H1 (cell line): Measurements from ENCODE around the gene TMUB1. TPM values are rescaled to one million over a fixed set of nuclear protein-coding genes. Genes with fewer than 3 reads are reported as not detected.

Experiments used
- CTCF ChIA-PET: fragments of 300-600 bp; sonication (Branson Sonifier 250); formaldehyde crosslinking; loops from one replicate; lab custom pipeline; 2021; ENCODE audit not compliant: partially characterized antibody; lab: Charles Lee
- POLR2A ChIA-PET: fragments of 300-600 bp; sonication (Branson Sonifier 250); formaldehyde crosslinking; loops from one replicate; lab custom pipeline; 2021; ENCODE audit warnings: inconsistent platforms; ENCODE audit not compliant: partially characterized antibody; lab: Charles Lee
- DNase-seq, 2 experiments: peaks; one replicate each; pipeline versions ENCODE4 v3.0.0 to v3.0.0-alpha.2; 2010 to 2022; ENCODE audit warnings: low spot score in 2 of 2, low read depth in 1 of 2, mixed read lengths in 1 of 2
- FAIRE-seq: peaks from 2 replicates; lab custom pipeline; 2011; peaks lifted over from hg19 to GRCh38; lab: Jason Lieb, UNC
- H2AFZ ChIP-seq: 2 replicates; pipeline ENCODE4 v1.8.1; 2012; ENCODE audit warnings: low read length, inconsistent platforms
- H2AK5ac ChIP-seq: 2 replicates; pipeline ENCODE4 v1.6.1; 2013; ENCODE audit warnings: low read depth, low read length
- H2BK120ac ChIP-seq: replicated peaks from 2 replicates; pipeline ENCODE3; 2013; ENCODE audit warnings: low read depth, low read length, inconsistent platforms
- H2BK12ac ChIP-seq: 2 replicates; pipeline ENCODE4 v1.6.1; 2013; ENCODE audit warnings: low read depth, low read length
- H2BK15ac ChIP-seq: 2 replicates; pipeline ENCODE4 v1.6.1; 2013; ENCODE audit warnings: low read length
- H2BK20ac ChIP-seq: 2 replicates; pipeline ENCODE4 v1.6.1; 2013; ENCODE audit warnings: low read length
- H2BK5ac ChIP-seq: 2 replicates; pipeline ENCODE4 v1.6.1; 2013; ENCODE audit warnings: low read depth, low read length
- H3K14ac ChIP-seq: 2 replicates; pipeline ENCODE4 v1.6.1; 2013; ENCODE audit warnings: inconsistent platforms; ENCODE audit not compliant: insufficient read length
- H3K18ac ChIP-seq: 2 replicates; pipeline ENCODE4 v1.6.1; 2013; ENCODE audit warnings: low read length; ENCODE audit errors: extremely low read depth
- H3K23ac ChIP-seq: 2 replicates; pipeline ENCODE4 v1.6.1; 2013; ENCODE audit warnings: inconsistent platforms; ENCODE audit not compliant: insufficient read length
- H3K23me2 ChIP-seq: 2 replicates; pipeline ENCODE4 v1.6.1; 2013; ENCODE audit warnings: low read depth, low read length
- H3K27ac ChIP-seq: 2 replicates; pipeline ENCODE4 v1.6.1; 2011; ENCODE audit warnings: low read depth, low read length, inconsistent platforms
- H3K27me3 ChIP-seq, 4 experiments: replicated peaks in 1 of 4; 1 replicate in 1 of 4; 2 replicates in 3 of 4; pipeline versions ENCODE4 v1.6.1 to v1.8.1; 2011 to 2013; ENCODE audit warnings: low read length in 3 of 4, mild to moderate bottlenecking in 3 of 4, inconsistent platforms in 2 of 4, mixed read lengths in 2 of 4, moderate library complexity in 1 of 4; ENCODE audit not compliant: control insufficient read depth in 3 of 4, insufficient read depth in 3 of 4; ENCODE audit errors: extremely low read depth in 1 of 4
- H3K36me3 ChIP-seq, 4 experiments: 2 replicates each; pipeline versions ENCODE4 v1.6.1 to v1.8.1; 2011 to 2013; ENCODE audit warnings: mild to moderate bottlenecking in 4 of 4, low read length in 3 of 4, moderate library complexity in 2 of 4, control low read depth in 1 of 4, inconsistent platforms in 1 of 4; ENCODE audit not compliant: insufficient read depth in 4 of 4, control insufficient read depth in 2 of 4
- H3K4ac ChIP-seq: replicated peaks from 2 replicates; pipeline ENCODE3; 2013; ENCODE audit warnings: low read length, low read depth, mixed read lengths, inconsistent platforms; ENCODE audit not compliant: insufficient read length
- H3K4me1 ChIP-seq, 4 experiments: replicated peaks in 1 of 4; 1 replicate in 1 of 4; 2 replicates in 3 of 4; pipeline versions ENCODE4 v1.6.1 to v1.8.1; 2011 to 2013; ENCODE audit warnings: low read length in 3 of 4, inconsistent platforms in 2 of 4, mixed read lengths in 1 of 4; ENCODE audit not compliant: insufficient read depth in 4 of 4, control insufficient read depth in 3 of 4
- H3K4me2 ChIP-seq, 2 experiments: 2 replicates each; pipeline versions ENCODE4 v1.6.1 to v1.8.1; 2011 to 2013; ENCODE audit warnings: low read depth in 2 of 2, low read length in 2 of 2, control low read depth in 1 of 2, inconsistent platforms in 1 of 2, mild to moderate bottlenecking in 1 of 2; ENCODE audit not compliant: insufficient read depth in 1 of 2
- H3K4me3 ChIP-seq, 4 experiments: fragments of 200-600, 300-600 bp in 1 of 4; sonication (generic), shearing (Covaris generic), sonication (Bioruptor Twin) in 1 of 4; 2 replicates each; pipeline versions ENCODE4 v1.5.1 to v1.8.1; 2011 to 2016; ENCODE audit warnings: low read length in 4 of 4, low read depth in 3 of 4, control low read depth in 2 of 4, inconsistent platforms in 2 of 4, mild to moderate bottlenecking in 2 of 4, mixed read lengths in 1 of 4, moderate library complexity in 1 of 4; ENCODE audit not compliant: insufficient read depth in 2 of 4; ENCODE audit errors: extremely low read depth in 1 of 4
- H3K56ac ChIP-seq: replicated peaks from 2 replicates; pipeline ENCODE3; 2013; ENCODE audit warnings: low read depth, mild to moderate bottlenecking, mixed read lengths, low read length, inconsistent platforms; ENCODE audit not compliant: insufficient read length
- H3K79me1 ChIP-seq: 2 replicates; pipeline ENCODE4 v1.6.1; 2013; ENCODE audit warnings: low read depth, low read length, control low read depth
- H3K79me2 ChIP-seq, 2 experiments: 2 replicates each; pipeline versions ENCODE4 v1.6.1 to v1.8.1; 2012 to 2013; ENCODE audit warnings: low read length in 2 of 2, mild to moderate bottlenecking in 2 of 2, inconsistent platforms in 1 of 2; ENCODE audit not compliant: insufficient read depth in 2 of 2, control insufficient read depth in 1 of 2
- H3K9ac ChIP-seq, 4 experiments: replicated peaks in 1 of 4; 1 replicate in 1 of 4; 2 replicates in 3 of 4; pipeline versions ENCODE4 v1.6.1 to v1.8.1; 2011 to 2013; ENCODE audit warnings: low read depth in 3 of 4, low read length in 3 of 4, control low read depth in 2 of 4, mild to moderate bottlenecking in 2 of 4, moderate library complexity in 2 of 4, inconsistent platforms in 1 of 4; ENCODE audit errors: extremely low read depth in 1 of 4
- H3K9me3 ChIP-seq, 2 experiments: 2 replicates each; pipeline versions ENCODE4 v1.6.1 to v1.8.1; 2012 to 2013; ENCODE audit warnings: mild to moderate bottlenecking in 2 of 2, moderate library complexity in 2 of 2, control low read depth in 1 of 2, inconsistent platforms in 1 of 2, low read depth in 1 of 2, low read length in 1 of 2, mixed read lengths in 1 of 2; ENCODE audit not compliant: insufficient read depth in 2 of 2
- H4K20me1 ChIP-seq, 2 experiments: replicated peaks in 1 of 2; 2 replicates each; pipeline versions ENCODE3 to v1.8.1; 2011 to 2013; ENCODE audit warnings: inconsistent platforms in 2 of 2, low read length in 2 of 2, mild to moderate bottlenecking in 1 of 2; ENCODE audit not compliant: insufficient read depth in 2 of 2, control insufficient read depth in 1 of 2
- H4K5ac ChIP-seq: 2 replicates; pipeline ENCODE4 v1.6.1; 2013; ENCODE audit warnings: low read length, low read depth, mixed read lengths, inconsistent platforms; ENCODE audit not compliant: insufficient read length
- H4K8ac ChIP-seq: 2 replicates; pipeline ENCODE4 v1.8.0; 2013; ENCODE audit warnings: mild to moderate bottlenecking, moderate library complexity, low read length, inconsistent platforms; ENCODE audit not compliant: insufficient read depth; ENCODE audit errors: extremely low read depth
- H4K91ac ChIP-seq: replicated peaks from 2 replicates; pipeline ENCODE3; 2013; ENCODE audit warnings: low read length, mixed read lengths, inconsistent platforms; ENCODE audit not compliant: insufficient read length
- BCL11A ChIP-seq, 2 experiments: IDR thresholded peaks; one replicate each; pipeline ENCODE4 v1.6.1; 2011; ENCODE audit warnings: low read depth in 2 of 2, low read length in 2 of 2, mild to moderate bottlenecking in 2 of 2
- CBX8 ChIP-seq: fragments of 300-800, 300-1000 bp; sonication (generic); IDR thresholded peaks from 2 replicates; pipeline ENCODE4 v1.7.1; 2016; ENCODE audit warnings: low read depth, low read length, borderline replicate concordance
- CHD1 ChIP-seq: IDR thresholded peaks from 2 replicates; pipeline ENCODE4 v1.6.1; 2012; ENCODE audit warnings: low read depth, low read length, improper control_type of control experiment
- FOSL1 ChIP-seq: IDR thresholded peaks from 2 replicates; pipeline ENCODE4 v1.6.1; 2011; ENCODE audit warnings: mild to moderate bottlenecking, low read depth, low read length, moderate library complexity; ENCODE audit not compliant: insufficient read depth
- HDAC6 ChIP-seq: IDR thresholded peaks from one replicate; pipeline ENCODE4 v1.7.1; 2012; ENCODE audit warnings: low read depth, mild to moderate bottlenecking, inconsistent platforms, low read length, moderate library complexity
- MAFK ChIP-seq: IDR thresholded peaks from 2 replicates; pipeline ENCODE4 v1.6.1; 2012; ENCODE audit warnings: low read depth, mild to moderate bottlenecking, improper control_type of control experiment, low read length
- NANOG ChIP-seq: IDR thresholded peaks from 2 replicates; pipeline ENCODE4 v1.6.1; 2011; ENCODE audit warnings: low read length, low read depth, mild to moderate bottlenecking, inconsistent platforms; ENCODE audit not compliant: insufficient read depth, poor library complexity, severe bottlenecking
- POLR2AphosphoS5 ChIP-seq: IDR thresholded peaks from 2 replicates; pipeline ENCODE4 v1.6.1; 2011; ENCODE audit warnings: low read depth, low read length
- RNF2 ChIP-seq: fragments of 200-900, 300-1000 bp; sonication (generic); IDR thresholded peaks from 2 replicates; pipeline ENCODE4 v1.7.1; 2016; ENCODE audit warnings: borderline replicate concordance, low read depth, mild to moderate bottlenecking, antibody characterized with exemption, low read length; ENCODE audit not compliant: poor library complexity, severe bottlenecking; ENCODE audit errors: missing control alignments
- RXRA ChIP-seq: IDR thresholded peaks from 2 replicates; pipeline ENCODE4 v1.6.1; 2011; ENCODE audit warnings: low read depth, mild to moderate bottlenecking, low read length, moderate library complexity; ENCODE audit not compliant: insufficient read depth
- SIN3A ChIP-seq, 2 experiments: IDR thresholded peaks in 1 of 2; conservative IDR thresholded peaks in 1 of 2; 2 replicates each; pipeline ENCODE4 v1.6.1; 2011 to 2012; ENCODE audit warnings: low read length in 2 of 2, improper control_type of control experiment in 1 of 2, low read depth in 1 of 2, mild to moderate bottlenecking in 1 of 2
- SP1 ChIP-seq: IDR thresholded peaks from 2 replicates; pipeline ENCODE4 v1.6.1; 2011; ENCODE audit warnings: low read depth, low read length
- TBP ChIP-seq: IDR thresholded peaks from 2 replicates; pipeline ENCODE4 v1.6.1; 2011; ENCODE audit warnings: low read depth, low read length, improper control_type of control experiment
- TCF12 ChIP-seq: IDR thresholded peaks from 2 replicates; pipeline ENCODE4 v1.6.1; 2011; ENCODE audit warnings: low read depth, mild to moderate bottlenecking, low read length
- WGBS, 2 experiments: shearing (Covaris generic) in 1 of 2; methylation state at CpG; one replicate each; pipeline versions ENCODE4 v1.1.6 to v1.1.7; 2013 to 2015; ENCODE audit warnings: low lambda C conversion rate in 2 of 2, mixed read lengths in 2 of 2, inconsistent platforms in 1 of 2, low coverage in 1 of 2, missing lambda C conversion rate in 1 of 2; ENCODE audit not compliant: insufficient replicate concordance in 2 of 2, insufficient coverage in 1 of 2, insufficient read length in 1 of 2; ENCODE audit errors: extremely low coverage in 1 of 2, missing lambda C conversion rate in 1 of 2; 5-methylcytosine and 5-hydroxymethylcytosine counted together
- polyA plus RNA-seq, 7 experiments: library from polyadenylated mRNA; depleted of rRNA in 3 of 7; stranded (reverse) in 5 of 7; unstranded in 2 of 7; fragments of >200 nt in 5 of 7; fragments of 200-250 nt in 2 of 7; gene quantifications; 1 replicate in 5 of 7; 2 replicates in 1 of 7; 4 replicates in 1 of 7; pipeline versions ENCODE4 v1.2.1 to v1.2.3, GENCODE V29; 2011 to 2013; ENCODE audit warnings: missing spikeins in 2 of 7, mixed read lengths in 2 of 7
- total RNA-seq: library from RNA; stranded (reverse); fragmentation: NEBNext Ultra II Directional; extraction: Animal tissue kit (Norgen Biotek cat#: 25700); gene quantifications from 2 replicates; pipeline ENCODE4 v1.2.1, GENCODE V29; 2021

TMUB1 gene
- total and polyA plus RNA-seq, 2 of the 8 experiments (the other 6 are each of a cell fraction or from before 2014, with no cell fraction given): 41.4 to 56.2 TPM

- Histone ChIP-seq H2BK120ac (no peak overlapping the region), H3K18ac (no peak overlapping the region), H3K36me3 (no peaks in the 10 kb centered on the region), H4K5ac (no peak overlapping the region), H3K4me1 (peaks cover 0 to 8% (median 5%) of the 10 kb centered on the region in 4 experiments; a peak in 3 of 7 replicates), H3K27me3 (peaks cover 4 to 33% (median 26%) of the 10 kb centered on the region in 4 experiments), H2BK12ac (no peak overlapping the region), H3K4ac (no peak overlapping the region), H3K14ac (no peak overlapping the region), H3K9ac (no peak overlapping the region), H2BK20ac (no peak overlapping the region), H2AK5ac (no peak overlapping the region), H3K23me2 (peaks cover 3% of the 10 kb centered on the region; the same call in 1 of the 2 replicates), H3K27ac (no peak overlapping the region), H4K8ac (no peak overlapping the region), H3K23ac (no peak overlapping the region), H3K79me1 (no peaks in the 10 kb centered on the region), H3K9me3 (no peaks in the 10 kb centered on the region), H2AFZ (no peak overlapping the region), H3K56ac (no peak overlapping the region), H3K4me2 (peak overlapping the region; percentile 25 to 73; a peak in 3 of 4 replicates), H2BK5ac (no peak overlapping the region), H4K20me1 (peaks cover 2 to 14% of the 10 kb centered on the region in 2 experiments), H3K4me3 (peak overlapping the region in 1 of 4 experiments; percentile 39; a peak in 2 of 8 replicates), H4K91ac (no peak overlapping the region), H2BK15ac (no peak overlapping the region), H3K79me2 (no peaks in the 10 kb centered on the region)
- WGBS, 2 experiments: 5% methylated on average over 24 of the region's 50 CpGs; no CpG with 5 or more reads in 1 of the 2 experiments
- no peak for FAIRE-seq
- POLR2A ChIA-PET: interaction anchor here (0.5 to 1.6 kb wide), 6 partner anchors 9 to 212 kb away, joined by 3 to 6 read pairs (median 3); partner anchors contain the start of gene TMUB1
- CTCF ChIA-PET: interaction anchor here (0.6 to 3.6 kb wide), 12 partner anchors 12 to 88 kb away, joined by 3 to 14 read pairs (median 4); no protein-coding TSS in a partner anchor
- DNase-seq: peak in 1 of 2 experiments; percentile 92
- TF ChIP-seq SP1 (no peak), RXRA (no peak), POLR2AphosphoS5 (no peak), SIN3A (conservative IDR thresholded peaks at IDR 0.05 in 1 of 2, IDR thresholded peaks at IDR 0.05 in 1 of 2; ENCODE audit: low read depth in 1 of 2, low read length in 2 of 2) (peak; percentile 98 to 99), RNF2 (no peak), FOSL1 (no peak), MAFK (no peak), TCF12 (no peak), CHD1 (no peak), CBX8 (no peak), NANOG (no peak), HDAC6 (no peak), TBP (no peak), BCL11A (IDR thresholded peaks at IDR 0.05; ENCODE audit: low read depth in 2 of 2, low read length in 2 of 2) (no peak)
Measured at GRCh38 chr7:151051108-151051507, 32.2 kb downstream of the TMUB1 start.
